Cardiac fibroblast (primary cell): Measurements from ENCODE around the gene SOCS1.
A peak's percentile ranks its signal among the peaks of the same experiment; 100 is the strongest.

Source experiments
- DNase-seq, 2 donors: peaks; one replicate each; pipeline versions ENCODE4 v3.0.0 to v3.0.0-alpha.2; 2010; ENCODE audit warnings: low read depth in 2 of 2
- H3K4me3 ChIP-seq, 2 donors: replicated peaks in 1 of 2; 1 replicate in 1 of 2; 2 replicates in 1 of 2; pipeline ENCODE4 v1.5.1; 2011; ENCODE audit warnings: low read depth in 2 of 2, low read length in 2 of 2, mild to moderate bottlenecking in 2 of 2, moderate library complexity in 1 of 2
- CTCF ChIP-seq: IDR thresholded peaks from one replicate; pipeline ENCODE4 v1.5.1; 2011; ENCODE audit warnings: low read depth, mild to moderate bottlenecking, low read length, inconsistent platforms

The SOCS1 gene

GRCh38 chr16:11250786-11251524 lies 5.0 kb downstream of the SOCS1 start:
- H3K4me3 ChIP-seq = no peak overlapping the region
- no peak for DNase-seq
- no peak for TF ChIP-seq CTCF

GRCh38 chr16:11250091-11250785 lies 5.8 kb downstream of the SOCS1 start:
- DNase-seq = peak; percentile 18 to 47
- no peak overlapping the region for H3K4me3 ChIP-seq
- TF ChIP-seq CTCF = no peak

- H3K4me3 ChIP-seq = no peak overlapping the region
- no peak for TF ChIP-seq CTCF
- no peak for DNase-seq
These were observed 6.6 kb downstream of the SOCS1 start for GRCh38 chr16:11249233-11250061.

- no peak for TF ChIP-seq CTCF
- no peak for DNase-seq
- H3K4me3 ChIP-seq = no peak overlapping the region
These were observed 7.9 kb downstream of the SOCS1 start for GRCh38 chr16:11248133-11248532.

- DNase-seq = no peak
- TF ChIP-seq CTCF = no peak
These were observed 10.0 kb downstream of the SOCS1 start for GRCh38 chr16:11245988-11246387.

GRCh38 chr16:11245222-11245737 lies 10.7 kb downstream of the SOCS1 start:
- H3K4me3 ChIP-seq = no peak overlapping the region
- TF ChIP-seq CTCF = no peak
- DNase-seq = no peak

More at GRCh38 chr16:11245988-11246387, 10.0 kb downstream of the SOCS1 start:
- no peak overlapping the region for H3K4me3 ChIP-seq
